ENCODE data around the gene UNK. TPM values are rescaled to one million over a fixed set of nuclear protein-coding genes. Genes with fewer than 3 reads are reported as not detected.
A peak's percentile ranks its signal among the peaks of the same experiment; 100 is the strongest.

Gene UNK
- total and polyA plus RNA-seq, 2 donors (not counting 3 experiments of a cell fraction or from before 2014, with no cell fraction given), result 18.0 to 23.2 TPM

DNA sequence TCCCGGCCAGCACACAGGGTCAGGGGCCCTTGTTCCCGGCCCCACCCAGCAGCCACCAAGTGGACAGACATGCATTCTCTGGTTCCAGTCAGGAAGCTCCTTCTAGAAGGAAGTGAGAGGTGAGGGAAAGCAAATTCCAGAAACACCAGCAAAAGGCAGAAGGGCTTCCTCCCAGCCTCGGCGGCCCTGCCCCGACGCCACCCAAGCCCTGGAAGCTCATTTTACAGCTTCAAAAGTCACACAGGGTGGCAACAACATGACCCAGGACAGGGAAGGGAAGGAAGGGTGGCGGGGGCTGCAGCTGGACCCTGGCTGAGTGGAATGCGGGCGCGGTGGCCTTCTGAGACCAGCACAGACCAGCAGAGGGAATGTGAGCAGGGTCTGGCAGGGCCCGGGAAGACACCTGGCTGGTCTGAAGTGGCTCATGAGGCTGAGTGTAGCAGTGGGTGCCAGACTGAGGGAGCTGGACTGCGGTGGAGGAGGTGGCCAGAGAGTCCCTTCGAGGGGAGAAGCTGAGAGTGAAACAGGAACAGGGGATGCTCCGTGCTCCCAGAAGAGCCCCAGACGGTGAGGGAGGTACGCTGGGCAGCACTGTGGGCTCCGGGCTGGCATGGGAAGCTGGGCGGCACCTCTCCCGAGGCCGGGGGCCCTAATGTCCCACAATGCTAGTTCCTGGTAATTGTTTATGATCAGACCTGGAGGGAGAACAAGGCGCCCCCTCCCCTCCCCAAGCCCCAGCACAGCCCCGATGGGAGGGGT is 61.5 kb downstream of the UNK start:
- CTCF ChIA-PET, result interaction anchor here (0.6 to 6.8 kb wide), 17 partner anchors 10 to 93 kb away, joined by 3 to 53 read pairs (median 7); partner anchors contain the start of genes GALK1, TRIM47, TRIM65 and WBP2
- Histone ChIP-seq H3K4me2 (ENCODE audit: insufficient read depth, low read length) (no peak overlapping the region), H3K9ac (replicated peaks; ENCODE audit: extremely low read depth, insufficient read depth, low read length) (no peak overlapping the region), H3K36me3 (ENCODE audit: control insufficient read depth in 2 of 2, extremely low read depth in 1 of 2, insufficient read depth in 2 of 2, low read length in 2 of 2) (peaks cover 3 to 32% of the 10 kb centered on the region in 2 experiments), H3K4me1 (ENCODE audit: control insufficient read depth, extremely low read depth, insufficient read depth, low read length) (peaks cover 39% of the 10 kb centered on the region), H2AFZ (ENCODE audit: low read depth, low read length) (no peak overlapping the region), H3K4me3 (replicated peaks in 1 of 3; ENCODE audit: insufficient read depth in 1 of 3, low read depth in 1 of 3, low read length in 3 of 3) (no peak overlapping the region), H3K9me3 (replicated peaks; ENCODE audit: control insufficient read depth, insufficient read depth, low read length) (no peaks in the 10 kb centered on the region), H3K27me3 (ENCODE audit: control insufficient read depth in 2 of 2, insufficient read depth in 2 of 2, low read length in 2 of 2) (no peaks in the 10 kb centered on the region), H3K27ac (ENCODE audit: insufficient read depth, low read depth, low read length) (peak overlapping the region; percentile 31), H4K20me1 (replicated peaks; ENCODE audit: control insufficient read depth, extremely low read depth, insufficient read depth, low read length) (no peaks in the 10 kb centered on the region), H3K9me1 (replicated peaks; ENCODE audit: control insufficient read depth, extremely low read depth, insufficient read depth, low read length) (no peaks in the 10 kb centered on the region), H3K79me2 (ENCODE audit: control insufficient read depth, insufficient read depth, low read length) (no peaks in the 10 kb centered on the region)
- DNase-seq (ENCODE audit: low read depth, low spot score), result peak; percentile 45
- intact Hi-C loops (cut with micrococcal nuclease) (loop anchor here (1.0 to 2.0 kb wide), 4 partner anchors 9 to 51 kb away; partner anchors contain the start of genes TRIM65 and WBP2), dilution Hi-C loops (cut with MboI; ENCODE audit: extremely low pct_ligation_motif_present, low sequenced_read_pairs) (no loop called here)
- POLR2A ChIA-PET, result interaction anchor here (1.3 kb wide), 1 partner anchor 66 kb away, joined by 7 read pairs; no protein-coding TSS in a partner anchor
- TSS peak; percentile 80 for BruUV-seq (replicated peaks)
- FAIRE-seq, result peak; percentile 74
- TF ChIP-seq POLR2AphosphoS5 (IDR thresholded peaks at IDR 0.05; ENCODE audit: insufficient read depth, low read depth, low read length) (peak; percentile 38), MYC (IDR thresholded peaks at IDR 0.05; ENCODE audit: low read depth, low read length) (no peak), JUN (IDR thresholded peaks at IDR 0.05; ENCODE audit: borderline replicate concordance, insufficient read depth, insufficient read length, low read depth) (no peak)
- TF ChIP-seq, protein P1, sequence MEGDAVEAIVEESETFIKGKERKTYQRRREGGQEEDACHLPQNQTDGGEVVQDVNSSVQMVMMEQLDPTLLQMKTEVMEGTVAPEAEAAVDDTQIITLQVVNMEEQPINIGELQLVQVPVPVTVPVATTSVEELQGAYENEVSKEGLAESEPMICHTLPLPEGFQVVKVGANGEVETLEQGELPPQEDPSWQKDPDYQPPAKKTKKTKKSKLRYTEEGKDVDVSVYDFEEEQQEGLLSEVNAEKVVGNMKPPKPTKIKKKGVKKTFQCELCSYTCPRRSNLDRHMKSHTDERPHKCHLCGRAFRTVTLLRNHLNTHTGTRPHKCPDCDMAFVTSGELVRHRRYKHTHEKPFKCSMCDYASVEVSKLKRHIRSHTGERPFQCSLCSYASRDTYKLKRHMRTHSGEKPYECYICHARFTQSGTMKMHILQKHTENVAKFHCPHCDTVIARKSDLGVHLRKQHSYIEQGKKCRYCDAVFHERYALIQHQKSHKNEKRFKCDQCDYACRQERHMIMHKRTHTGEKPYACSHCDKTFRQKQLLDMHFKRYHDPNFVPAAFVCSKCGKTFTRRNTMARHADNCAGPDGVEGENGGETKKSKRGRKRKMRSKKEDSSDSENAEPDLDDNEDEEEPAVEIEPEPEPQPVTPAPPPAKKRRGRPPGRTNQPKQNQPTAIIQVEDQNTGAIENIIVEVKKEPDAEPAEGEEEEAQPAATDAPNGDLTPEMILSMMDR (IDR thresholded peaks at IDR 0.05; ENCODE audit: extremely low read depth in 1 of 2, insufficient read depth in 1 of 2, low read depth in 1 of 2, low read length in 2 of 2), result peak in 1 of 2 donors; percentile 8
